Mucosa of stomach (tissue), 1 donor: ENCODE results near the gene ATAD3B.

Experiments
- H3K27me3 ChIP-seq: one replicate; pipeline ENCODE4 v1.7.0; 2013; ENCODE audit warnings: mild to moderate bottlenecking, low read length; ENCODE audit not compliant: control insufficient read depth, insufficient read depth
- H3K36me3 ChIP-seq: one replicate; pipeline ENCODE4 v1.7.0; 2013; ENCODE audit warnings: low read length; ENCODE audit not compliant: control insufficient read depth, insufficient read depth
- H3K4me1 ChIP-seq: one replicate; pipeline ENCODE4 v1.7.0; 2013; ENCODE audit warnings: mild to moderate bottlenecking, low read length; ENCODE audit not compliant: control insufficient read depth, insufficient read depth
- H3K4me3 ChIP-seq: one replicate; pipeline ENCODE4 v1.7.0; 2013; ENCODE audit warnings: low read length
- H3K9ac ChIP-seq: one replicate; pipeline ENCODE4 v1.7.0; 2013; ENCODE audit warnings: mild to moderate bottlenecking, low read length, moderate library complexity
- H3K9me3 ChIP-seq: one replicate; pipeline ENCODE4 v1.7.0; 2013; ENCODE audit warnings: mild to moderate bottlenecking, low read length, moderate library complexity; ENCODE audit not compliant: control insufficient read depth
- donor health status: Pancreatic carcinoma.

The ATAD3B gene

DNA sequence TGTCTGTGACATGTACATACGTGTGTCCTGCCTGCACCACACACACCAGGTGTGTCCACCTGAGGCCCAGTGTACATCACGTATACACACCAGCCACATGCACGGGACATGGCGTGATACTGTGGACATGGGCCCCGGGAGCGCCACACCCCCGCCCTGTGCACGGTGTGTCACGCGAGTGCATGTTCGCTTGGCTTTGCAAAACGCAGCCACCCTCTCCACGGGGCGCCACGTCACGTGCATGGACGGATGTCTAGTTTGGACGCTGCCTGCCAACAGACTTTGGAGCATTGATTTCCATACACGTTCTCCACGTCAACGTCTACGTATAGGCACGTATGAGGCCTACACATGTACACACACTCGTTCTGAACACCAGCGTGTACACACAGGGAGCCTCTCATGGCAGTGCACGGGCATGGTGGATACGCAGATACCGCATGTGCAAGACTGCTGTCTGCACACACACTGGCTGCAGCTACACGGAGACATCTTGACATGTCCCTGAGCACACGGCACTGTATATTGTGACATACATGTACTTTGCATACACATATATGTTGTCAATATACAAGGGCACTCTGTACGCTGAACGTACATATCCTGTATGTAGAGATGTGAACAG lies 66.2 kb downstream of the ATAD3B start:
- peaks cover 4% of the 10 kb centered on the region for H3K4me1 ChIP-seq
- no peaks in the 10 kb centered on the region for H3K9me3 ChIP-seq
- H3K36me3 ChIP-seq, result no peaks in the 10 kb centered on the region
- H3K27me3 ChIP-seq, result no peaks in the 10 kb centered on the region
- no peak overlapping the region for H3K4me3 ChIP-seq
- no peak overlapping the region for H3K9ac ChIP-seq

DNA sequence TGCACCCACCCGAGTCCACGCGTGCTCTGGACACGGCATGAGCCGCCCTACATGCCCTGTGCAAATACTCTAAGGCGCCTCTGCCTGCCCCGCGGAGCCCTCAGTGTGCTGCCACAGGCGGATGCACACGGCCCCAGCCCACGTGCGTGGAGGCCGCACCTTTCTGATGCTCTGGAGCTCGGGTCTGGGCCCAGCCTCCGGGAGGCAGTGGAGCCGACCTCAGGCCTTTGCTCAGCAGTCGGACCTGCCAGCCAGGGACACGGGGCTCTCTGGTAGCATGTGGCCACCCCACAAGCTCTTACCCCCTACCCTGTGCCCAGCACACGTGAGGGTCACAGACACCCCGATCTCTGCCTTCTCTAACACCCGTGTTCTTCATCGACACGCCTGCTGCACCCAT lies 66.8 kb downstream of the ATAD3B start:
- Histone ChIP-seq H3K36me3 (no peaks in the 10 kb centered on the region), H3K27me3 (no peaks in the 10 kb centered on the region), H3K9ac (no peak overlapping the region), H3K9me3 (no peaks in the 10 kb centered on the region), H3K4me3 (no peak overlapping the region), H3K4me1 (peaks cover 6% of the 10 kb centered on the region)

DNA sequence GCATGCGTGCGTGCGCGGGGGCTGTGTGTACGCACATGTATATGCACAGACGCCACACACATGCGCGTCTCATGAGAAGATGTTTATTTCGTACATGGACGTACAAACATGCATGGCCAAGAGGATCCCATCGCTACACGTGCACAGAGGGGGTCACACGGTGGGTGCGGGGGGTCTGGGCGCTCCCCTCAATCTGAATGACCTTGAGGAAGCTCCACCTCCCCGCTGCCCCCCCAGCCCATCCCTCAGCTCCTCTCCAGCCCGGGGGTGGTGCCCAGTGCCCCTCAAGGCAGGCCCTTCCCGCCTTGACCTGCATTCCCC lies 67.4 kb downstream of the ATAD3B start:
- Histone ChIP-seq H3K27me3 (no peaks in the 10 kb centered on the region), H3K36me3 (no peaks in the 10 kb centered on the region), H3K4me3 (no peak overlapping the region), H3K9me3 (no peaks in the 10 kb centered on the region), H3K9ac (no peak overlapping the region), H3K4me1 (peaks cover 8% of the 10 kb centered on the region)

DNA sequence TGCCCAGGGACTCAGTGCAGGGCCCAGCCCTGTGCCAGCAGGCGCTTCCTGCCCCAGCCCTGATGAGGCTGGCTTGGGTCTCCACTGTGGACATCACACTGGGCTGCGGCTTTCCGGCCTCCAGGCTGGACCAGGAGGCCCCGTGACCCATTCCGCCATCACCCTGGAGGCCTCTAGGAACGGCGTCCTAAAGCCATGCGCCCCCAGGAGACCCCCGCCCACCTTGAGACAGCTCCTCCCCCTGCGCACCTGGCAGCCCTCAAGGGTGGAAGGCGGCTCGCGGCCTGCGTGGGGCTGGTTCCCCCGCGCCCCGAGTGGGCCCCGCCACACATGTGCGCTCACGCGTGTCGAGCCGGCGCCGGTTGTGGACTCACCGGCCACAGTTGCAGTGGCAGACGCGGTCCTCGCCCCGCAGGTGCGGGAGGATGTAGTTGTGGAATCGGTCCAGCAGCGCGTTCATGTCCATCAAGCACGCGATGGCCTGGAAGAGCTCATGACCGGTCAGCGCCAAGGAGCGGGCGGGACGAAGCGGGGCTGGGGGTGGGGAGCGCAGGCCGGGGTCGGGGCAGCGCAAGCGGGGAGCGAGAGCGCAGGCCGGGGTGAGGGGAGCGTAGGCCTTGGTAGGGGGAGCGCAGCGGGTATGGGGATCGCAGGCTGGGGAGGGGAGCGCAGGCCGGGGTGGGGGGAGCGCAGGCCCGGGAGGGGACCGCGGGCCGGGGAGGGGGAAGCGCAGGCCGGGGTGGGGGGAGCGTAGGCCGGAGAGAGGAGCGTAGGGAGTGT lies 67.9 kb downstream of the ATAD3B start:
- H3K9me3 ChIP-seq, result no peaks in the 10 kb centered on the region
- peaks cover 8% of the 10 kb centered on the region for H3K4me1 ChIP-seq
- no peak overlapping the region for H3K4me3 ChIP-seq
- no peak overlapping the region for H3K9ac ChIP-seq
- no peaks in the 10 kb centered on the region for H3K36me3 ChIP-seq
- H3K27me3 ChIP-seq, result no peaks in the 10 kb centered on the region

DNA sequence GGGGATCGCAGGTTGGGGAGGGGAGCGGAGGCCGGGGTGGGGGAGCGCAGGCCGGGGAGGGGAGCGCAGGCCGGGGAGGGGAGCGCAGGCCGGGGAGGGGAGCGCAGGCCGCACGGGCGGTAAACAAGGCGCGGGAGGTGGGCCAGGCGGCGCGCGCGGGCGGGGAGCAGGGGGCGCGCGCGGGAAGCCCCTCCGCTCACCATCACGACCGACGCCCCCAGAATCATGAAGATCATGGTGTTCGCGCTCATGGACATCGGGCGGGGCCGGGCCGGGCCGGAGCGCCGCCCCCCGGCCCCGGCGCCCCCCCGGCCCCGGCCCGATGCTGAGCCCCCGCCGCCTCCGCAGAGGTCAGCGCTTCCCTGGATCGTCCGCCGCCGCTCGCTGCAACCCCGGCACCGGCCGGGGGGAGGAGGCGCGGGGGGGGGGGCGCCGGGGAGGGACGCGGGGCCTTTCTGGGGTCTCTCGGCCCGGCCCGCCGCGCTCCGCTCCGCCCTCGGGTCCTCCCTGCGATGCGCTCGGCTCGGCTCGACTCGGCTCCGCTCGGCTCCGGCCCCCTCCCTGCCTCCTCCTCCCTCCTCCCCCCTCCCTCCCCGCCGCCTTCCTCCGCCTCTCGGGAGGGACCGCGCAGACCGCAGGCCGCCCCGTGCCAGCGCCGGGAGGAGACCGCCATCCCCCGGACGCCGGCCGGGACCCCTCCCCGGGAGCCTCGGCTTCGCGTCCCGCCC lies 68.7 kb downstream of the ATAD3B start, which contains the start of gene TMEM240:
Gene TMEM240, minus strand, starts transcription at position 535 of the 728 bp plus-strand sequence. Its CDS starts 278 bp downstream, at position 257.
- Histone ChIP-seq H3K4me3 (no peak within 1 kb of the TSS), H3K9me3 (no peaks in the 10 kb centered on the region), H3K9ac (peak within 1 kb of the TSS; percentile 39), H3K27me3 (no peaks in the 10 kb centered on the region), H3K36me3 (no peaks in the 10 kb centered on the region), H3K4me1 (peaks cover 8% of the 10 kb centered on the region)

DNA sequence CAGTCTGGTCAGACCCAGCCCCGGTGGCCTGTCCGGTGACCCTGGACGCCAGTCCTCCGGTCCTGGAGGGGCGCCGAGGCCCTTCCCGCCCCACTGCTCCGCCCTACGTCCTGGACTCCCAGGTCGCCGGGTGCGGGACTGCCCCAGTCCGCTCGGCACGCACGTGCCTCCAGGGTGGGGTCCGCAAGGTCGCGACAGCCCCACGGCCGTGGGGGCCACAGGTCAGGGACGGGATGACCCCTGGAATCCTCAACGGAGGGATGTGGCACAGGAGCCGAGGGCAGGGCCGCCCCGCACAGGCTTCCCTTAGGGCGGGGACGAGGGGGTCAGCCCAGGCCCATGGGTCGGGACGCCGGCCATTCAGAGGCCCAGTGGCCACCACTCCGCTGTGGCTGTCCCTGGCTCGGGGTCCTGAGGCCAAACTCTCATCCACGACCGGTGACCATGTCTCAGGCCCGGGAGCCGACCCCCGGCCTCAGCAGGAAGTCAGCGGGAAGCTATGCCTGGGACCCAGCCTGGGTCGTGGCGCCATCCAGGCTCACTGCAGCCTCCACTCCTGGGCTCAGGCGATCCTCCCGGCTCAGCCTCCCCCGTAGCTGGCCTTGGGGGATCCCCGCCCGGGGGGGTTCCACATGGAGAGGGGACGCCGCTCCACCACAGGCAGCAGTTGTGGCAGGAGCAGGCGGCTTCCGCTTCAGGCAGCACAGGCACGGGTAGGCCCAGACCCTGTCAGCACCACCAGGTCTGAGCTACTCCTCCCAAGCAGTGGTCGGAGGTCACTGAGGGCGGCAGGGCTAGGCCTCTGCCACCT lies 69.5 kb downstream of the ATAD3B start:
- Histone ChIP-seq H3K9ac (peak overlapping the region; percentile 39), H3K27me3 (no peaks in the 10 kb centered on the region)

DNA sequence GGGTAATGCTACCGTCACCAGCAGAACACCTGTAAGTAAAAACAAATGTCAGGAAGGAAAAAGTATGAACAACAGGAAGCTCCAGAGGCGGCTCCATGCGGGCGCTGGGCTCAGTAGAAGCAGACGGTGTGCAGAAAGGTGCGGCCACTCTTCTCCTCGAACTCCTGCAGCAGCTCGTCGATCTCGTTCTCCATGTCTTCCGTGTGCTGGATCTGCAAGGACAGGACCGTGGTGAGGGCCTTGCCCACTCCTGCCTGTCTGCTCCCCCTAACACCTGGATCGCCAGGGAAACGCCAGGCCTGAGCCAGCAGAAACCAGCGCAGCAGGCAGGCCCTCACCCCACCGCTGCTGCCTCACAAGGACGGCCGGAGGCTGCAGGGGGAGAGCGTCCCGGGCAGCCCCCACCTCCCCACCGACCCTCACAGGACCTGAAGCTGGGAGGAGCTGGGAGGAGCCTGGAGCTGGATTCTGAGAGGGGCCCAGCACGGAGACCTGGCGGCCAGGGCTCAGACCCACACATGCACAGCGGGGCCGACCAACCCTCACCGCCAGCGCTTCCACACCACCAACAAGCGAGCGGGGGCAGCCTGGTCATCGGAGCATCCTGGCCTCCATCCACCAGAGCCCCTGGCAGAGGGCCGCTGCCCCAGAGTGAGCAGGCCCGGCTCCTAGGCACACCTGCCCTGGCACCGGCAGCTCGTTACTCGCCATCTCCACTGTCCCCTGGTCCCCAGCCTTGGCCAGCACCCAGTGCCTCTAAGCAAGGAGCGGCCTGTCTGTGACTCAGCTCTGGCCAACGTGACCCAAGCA lies 70.6 kb downstream of the ATAD3B start:
- no peak overlapping the region for H3K9ac ChIP-seq
- no peak overlapping the region for H3K4me3 ChIP-seq
- peaks cover 8% of the 10 kb centered on the region for H3K4me1 ChIP-seq
- H3K9me3 ChIP-seq, result no peaks in the 10 kb centered on the region
- no peaks in the 10 kb centered on the region for H3K27me3 ChIP-seq
- H3K36me3 ChIP-seq, result no peaks in the 10 kb centered on the region

More for the DNA sequence above, 69.5 kb downstream of the ATAD3B start:
- no peaks in the 10 kb centered on the region for H3K9me3 ChIP-seq
- no peak overlapping the region for H3K4me3 ChIP-seq
- peaks cover 8% of the 10 kb centered on the region for H3K4me1 ChIP-seq
- no peaks in the 10 kb centered on the region for H3K36me3 ChIP-seq

DNA sequence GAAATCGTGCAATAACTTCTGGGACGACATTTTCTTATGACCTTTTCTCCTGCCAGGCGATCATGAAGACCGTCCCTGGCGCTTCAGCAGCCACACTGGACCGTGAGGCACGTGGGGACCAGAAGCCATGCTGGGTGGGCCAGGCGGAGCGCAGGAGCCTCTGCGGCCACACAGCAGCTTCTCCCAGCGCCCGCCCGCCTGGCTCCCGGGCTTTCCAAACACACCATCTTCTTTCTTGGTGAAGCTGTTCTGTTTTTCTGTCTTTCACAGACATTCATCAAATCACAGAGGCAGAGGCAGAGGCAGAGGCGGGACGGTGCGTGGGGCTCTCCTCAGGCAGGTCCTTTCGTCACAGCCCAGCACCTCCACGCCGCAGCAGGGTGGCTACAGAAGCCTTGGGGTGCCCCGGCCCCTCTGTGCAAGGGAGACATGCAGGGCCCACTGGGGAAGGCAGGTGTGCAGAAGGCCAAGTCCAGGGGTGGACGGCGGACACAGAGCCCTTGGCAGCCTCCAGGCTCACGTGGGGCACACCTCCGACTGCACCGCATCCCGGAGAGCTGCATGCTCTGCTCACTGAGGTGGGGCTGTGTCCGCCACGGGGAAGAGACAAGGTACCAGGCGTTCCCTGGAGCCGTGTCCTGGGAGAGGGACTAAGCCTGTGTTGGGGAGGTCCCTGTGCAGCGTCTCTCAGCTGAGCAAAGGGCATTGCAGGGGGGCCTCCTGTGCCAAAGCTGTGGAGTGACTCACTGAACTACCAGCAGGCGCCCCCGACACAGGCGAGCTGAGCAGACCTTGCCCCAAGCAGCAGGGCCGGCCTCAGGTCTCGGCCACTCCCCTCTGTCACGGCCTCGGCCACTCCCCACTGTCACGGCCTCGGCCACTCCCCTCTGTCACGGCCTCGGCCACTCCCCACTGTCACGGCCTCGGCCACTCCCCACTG lies 71.5 kb downstream of the ATAD3B start:
- no peaks in the 10 kb centered on the region for H3K9me3 ChIP-seq
- H3K27me3 ChIP-seq, result no peaks in the 10 kb centered on the region
- H3K36me3 ChIP-seq, result no peaks in the 10 kb centered on the region
- H3K9ac ChIP-seq, result no peak overlapping the region
- no peak overlapping the region for H3K4me3 ChIP-seq
- H3K4me1 ChIP-seq, result peaks cover 8% of the 10 kb centered on the region

DNA sequence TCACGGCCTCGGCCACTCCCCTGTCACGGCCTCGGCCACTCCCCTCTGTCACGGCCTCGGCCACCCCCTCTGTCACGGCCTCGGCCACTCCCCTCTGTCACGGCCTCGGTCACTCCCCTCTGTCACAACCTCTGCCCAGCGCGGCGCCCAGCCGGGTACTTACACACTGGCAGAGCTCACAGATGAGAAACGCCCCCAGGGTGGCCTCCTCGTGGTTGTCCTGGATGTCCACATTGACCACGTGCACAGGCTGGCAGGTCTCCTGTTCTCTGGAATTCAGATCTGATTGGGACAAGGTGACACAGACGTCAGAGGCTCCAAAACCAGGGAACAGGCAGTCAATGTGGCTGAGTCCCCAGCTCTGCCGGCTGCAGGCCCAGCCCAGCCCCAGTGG lies 72.1 kb downstream of the ATAD3B start:
- H3K4me1 ChIP-seq, result peaks cover 8% of the 10 kb centered on the region
- no peak overlapping the region for H3K4me3 ChIP-seq
- no peaks in the 10 kb centered on the region for H3K27me3 ChIP-seq
- no peak overlapping the region for H3K9ac ChIP-seq
- H3K9me3 ChIP-seq, result no peaks in the 10 kb centered on the region
- no peaks in the 10 kb centered on the region for H3K36me3 ChIP-seq

DNA sequence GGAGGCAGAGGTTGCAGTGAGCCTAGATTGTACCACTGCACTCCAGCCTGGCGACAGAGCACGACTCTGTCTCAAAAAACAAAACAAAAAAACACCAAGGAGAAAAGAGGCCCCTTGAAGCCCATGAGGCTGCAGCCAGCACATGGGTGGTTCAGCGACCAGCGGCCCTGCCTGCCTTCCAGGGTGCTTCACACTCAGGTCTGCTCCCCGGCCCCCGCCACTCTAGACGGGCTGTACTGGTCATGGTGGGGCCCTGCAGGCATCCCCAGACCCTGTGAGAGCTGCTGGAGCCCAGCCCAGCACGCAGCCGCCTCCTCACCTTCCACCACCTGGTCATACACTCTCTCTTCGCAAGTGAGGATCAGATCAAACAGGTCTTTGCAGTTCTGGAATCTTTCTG lies 73.0 kb downstream of the ATAD3B start:
- Histone ChIP-seq H3K4me1 (peaks cover 8% of the 10 kb centered on the region), H3K27me3 (no peaks in the 10 kb centered on the region), H3K36me3 (no peaks in the 10 kb centered on the region), H3K9me3 (no peaks in the 10 kb centered on the region), H3K4me3 (no peak overlapping the region), H3K9ac (no peak overlapping the region)
